GM21723 (cell line): ENCODE data around the gene TNS1.

Experiments
- ATAC-seq: cut with Tn5 transposase; IDR thresholded peaks from one replicate; pipeline ENCODE4 v1.9.1; 2021; ENCODE audit warnings: mild to moderate bottlenecking, moderate library complexity; ENCODE audit not compliant: unreplicated experiment

TNS1 gene

GRCh38 chr2:217919204-217919603, 83.6 kb downstream of the TNS1 start:
- no peak for ATAC-seq

GRCh38 chr2:217918308-217919024, 84.3 kb downstream of the TNS1 start:
- ATAC-seq: no peak

GRCh38 chr2:217916504-217917254, 86.1 kb downstream of the TNS1 start:
- ATAC-seq: no peak

- no peak for ATAC-seq
Measured at GRCh38 chr2:217915706-217916105, 87.1 kb downstream of the TNS1 start.

- no peak for ATAC-seq
Measured at GRCh38 chr2:217914878-217915277, 87.9 kb downstream of the TNS1 start.

GRCh38 chr2:217914078-217914477, 88.7 kb downstream of the TNS1 start:
- no peak for ATAC-seq

- ATAC-seq: no peak
Measured at GRCh38 chr2:217913436-217913835, 89.4 kb downstream of the TNS1 start.

GRCh38 chr2:217912098-217913024, 90.4 kb downstream of the TNS1 start:
- ATAC-seq: no peak

- ATAC-seq: no peak
Measured at GRCh38 chr2:217911283-217912097, 91.3 kb downstream of the TNS1 start.

- no peak for ATAC-seq
Measured at GRCh38 chr2:217910875-217911212, 92.0 kb downstream of the TNS1 start.

- ATAC-seq: no peak
Measured at GRCh38 chr2:217909156-217909820, 93.5 kb downstream of the TNS1 start.

- no peak for ATAC-seq
Measured at GRCh38 chr2:217908544-217908943, 94.3 kb downstream of the TNS1 start.

GRCh38 chr2:217907266-217907665, 95.5 kb downstream of the TNS1 start:
- no peak for ATAC-seq

GRCh38 chr2:217906798-217907197, 96.0 kb downstream of the TNS1 start:
- ATAC-seq: no peak

GRCh38 chr2:217905896-217906295, 96.9 kb downstream of the TNS1 start:
- ATAC-seq: no peak

- no peak for ATAC-seq
Measured at GRCh38 chr2:217905395-217905794, 97.4 kb downstream of the TNS1 start.

GRCh38 chr2:217904614-217904965, 98.2 kb downstream of the TNS1 start:
- ATAC-seq: no peak

- ATAC-seq: no peak
Measured at GRCh38 chr2:217903859-217904613, 98.8 kb downstream of the TNS1 start.

GRCh38 chr2:217903142-217903858, 99.5 kb downstream of the TNS1 start:
- ATAC-seq: no peak
